Stimulated activated memory B cell treated with anti-CD40 and anti-IgM and Interleukin-4, amounts not matched to agents 10 μg/mL and 1 μg/mL and 100 μg/mL, for 72 hours (primary cell): Measurements from ENCODE around the gene NEUROD4.
A peak's percentile ranks its signal among the peaks of the same experiment; 100 is the strongest.
"Not testable (repeated sequence)": the region's sequence is repeated elsewhere in the genome, so short reads cannot be mapped to it uniquely, and the experiment has no call there.

Source experiments
- ATAC-seq: fragments of 150-1000 bp; cut with Tn5 transposase; 2 replicates; pipeline ENCODE4 v1.10.0; 2021
- H3K27ac Mint-ChIP-seq: one replicate; pipeline ENCODE4 v1.8.0; 2022; ENCODE audit warnings: mild to moderate bottlenecking, mixed read lengths
- H3K27me3 Mint-ChIP-seq: one replicate; pipeline ENCODE4 v1.8.0; 2022; ENCODE audit warnings: mixed read lengths
- H3K36me3 Mint-ChIP-seq: one replicate; pipeline ENCODE4 v1.8.0; 2022; ENCODE audit warnings: mixed read lengths
- H3K4me1 Mint-ChIP-seq: one replicate; pipeline ENCODE4 v1.8.0; 2022; ENCODE audit warnings: mixed read lengths
- H3K4me3 Mint-ChIP-seq: one replicate; pipeline ENCODE4 v1.8.0; 2022; ENCODE audit warnings: mild to moderate bottlenecking, moderate library complexity, mixed read lengths
- H3K9me3 Mint-ChIP-seq: one replicate; pipeline ENCODE4 v1.8.0; 2022; ENCODE audit warnings: mixed read lengths

NEUROD4 gene

GRCh38 chr12:55019784-55020183 lies at the start of gene NEUROD4:
NEUROD4 (plus strand) TSS chr12:55019974; CDS start chr12:55026440, 6,466 bp downstream.
- H3K4me1 Mint-ChIP-seq = peaks cover 14% of the 10 kb centered on the region
- H3K27ac Mint-ChIP-seq = no peak within 1 kb of the TSS
- no peak for ATAC-seq
- no peaks in the 10 kb centered on the region for H3K36me3 Mint-ChIP-seq
- no peaks in the 10 kb centered on the region for H3K9me3 Mint-ChIP-seq
- H3K27me3 Mint-ChIP-seq = peaks cover 51% of the 10 kb centered on the region
- H3K4me3 Mint-ChIP-seq = no peak within 1 kb of the TSS

- Mint-ChIP-seq H3K4me3 (no peak overlapping the region), H3K36me3 (peaks cover 69% of the 10 kb centered on the region), H3K27ac (no peak overlapping the region), H3K9me3 (no peaks in the 10 kb centered on the region), H3K4me1 (no peaks in the 10 kb centered on the region), H3K27me3 (no peaks in the 10 kb centered on the region)
- no peak for ATAC-seq
These were observed 49.0 kb upstream of the NEUROD4 start for GRCh38 chr12:54970741-54971140.

DNA sequence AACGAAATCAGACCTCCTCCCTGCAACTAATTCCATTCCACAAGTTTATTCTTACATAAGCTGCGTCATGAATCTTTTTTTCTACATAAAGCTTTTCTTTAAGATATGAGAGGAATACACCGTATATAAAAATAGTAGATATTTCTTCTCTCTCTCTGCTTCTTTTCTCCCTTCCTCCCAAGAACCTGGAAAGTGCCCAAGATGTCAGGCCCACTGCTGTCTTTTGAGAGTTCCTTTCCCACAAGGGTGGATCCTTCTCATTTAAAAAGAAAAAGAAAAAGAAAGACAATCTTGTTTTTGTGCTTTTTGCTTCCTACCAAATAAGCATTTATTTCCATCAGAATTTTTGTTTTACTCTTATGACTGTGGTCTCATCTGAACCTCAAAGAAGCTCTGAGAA lies 46.2 kb upstream of the NEUROD4 start:
- Mint-ChIP-seq H3K4me1 (peaks cover 8% of the 10 kb centered on the region), H3K36me3 (peaks cover 58% of the 10 kb centered on the region), H3K27me3 (no peaks in the 10 kb centered on the region), H3K27ac (no peak overlapping the region), H3K4me3 (no peak overlapping the region), H3K9me3 (no peaks in the 10 kb centered on the region)
- ATAC-seq = no peak

DNA sequence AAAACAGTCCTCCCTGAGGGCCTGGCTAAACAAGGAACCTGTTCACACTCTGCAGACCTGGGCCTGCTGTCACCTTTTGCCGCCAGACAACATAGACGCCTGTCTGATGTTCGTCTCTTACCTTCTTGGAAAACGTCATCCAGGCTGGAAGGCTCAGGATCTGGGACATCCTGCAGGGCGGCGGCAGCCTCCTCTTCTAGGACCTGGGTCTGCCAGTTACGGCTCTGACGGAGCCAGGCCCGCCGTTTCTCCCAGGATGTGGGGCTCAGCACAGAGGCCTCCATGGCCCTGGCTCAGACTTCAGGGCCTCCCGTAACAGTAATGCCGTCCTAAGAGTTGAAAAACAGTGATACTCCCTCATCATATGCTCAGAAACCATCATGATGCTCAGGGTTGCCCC lies 45.5 kb upstream of the NEUROD4 start:
- Mint-ChIP-seq H3K27me3 (no peaks in the 10 kb centered on the region), H3K9me3 (no peaks in the 10 kb centered on the region), H3K36me3 (peaks cover 66% of the 10 kb centered on the region), H3K27ac (no peak overlapping the region), H3K4me1 (peaks cover 14% of the 10 kb centered on the region), H3K4me3 (no peak overlapping the region)
- no peak for ATAC-seq

GRCh38 chr12:54975272-54975671 lies 44.5 kb upstream of the NEUROD4 start:
- peaks cover 75% of the 10 kb centered on the region for H3K36me3 Mint-ChIP-seq
- no peak overlapping the region for H3K27ac Mint-ChIP-seq
- ATAC-seq = no peak
- no peaks in the 10 kb centered on the region for H3K9me3 Mint-ChIP-seq
- no peaks in the 10 kb centered on the region for H3K27me3 Mint-ChIP-seq
- H3K4me3 Mint-ChIP-seq = no peak overlapping the region
- peaks cover 18% of the 10 kb centered on the region for H3K4me1 Mint-ChIP-seq

DNA sequence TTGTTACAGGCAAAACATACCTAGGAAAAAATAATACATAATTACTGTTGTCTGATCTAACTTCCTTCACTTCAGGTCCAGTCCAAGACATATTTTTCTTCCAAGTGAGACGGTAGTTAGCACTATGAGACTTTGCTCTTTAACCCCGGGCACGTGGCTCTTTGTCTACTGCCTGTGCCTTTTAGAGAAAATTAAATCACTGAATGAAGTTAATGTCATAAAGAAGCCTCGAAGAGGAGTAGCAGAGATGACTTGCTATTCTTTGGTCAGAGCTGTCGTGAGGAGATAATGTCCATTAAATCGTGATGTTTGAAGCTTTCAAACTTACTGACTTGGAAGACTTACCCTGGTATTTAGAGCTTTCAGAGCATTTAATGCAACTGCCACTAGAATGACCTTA lies 43.9 kb upstream of the NEUROD4 start:
- Mint-ChIP-seq H3K27me3 (no peaks in the 10 kb centered on the region), H3K9me3 (no peaks in the 10 kb centered on the region), H3K27ac (no peak overlapping the region), H3K4me1 (peaks cover 20% of the 10 kb centered on the region), H3K36me3 (peaks cover 76% of the 10 kb centered on the region), H3K4me3 (no peak overlapping the region)
- ATAC-seq = no peak

GRCh38 chr12:54977155-54977554 lies 42.6 kb upstream of the NEUROD4 start:
- H3K4me1 Mint-ChIP-seq = peaks cover 28% of the 10 kb centered on the region
- no peaks in the 10 kb centered on the region for H3K9me3 Mint-ChIP-seq
- no peak for ATAC-seq
- H3K27me3 Mint-ChIP-seq = no peaks in the 10 kb centered on the region
- H3K36me3 Mint-ChIP-seq = peaks cover 74% of the 10 kb centered on the region
- H3K27ac Mint-ChIP-seq = peak overlapping the region; percentile 28
- no peak overlapping the region for H3K4me3 Mint-ChIP-seq

GRCh38 chr12:54977857-54978256 lies 41.9 kb upstream of the NEUROD4 start:
- H3K36me3 Mint-ChIP-seq = peaks cover 74% of the 10 kb centered on the region
- no peak for ATAC-seq
- H3K4me3 Mint-ChIP-seq = no peak overlapping the region
- H3K27me3 Mint-ChIP-seq = no peaks in the 10 kb centered on the region
- no peaks in the 10 kb centered on the region for H3K9me3 Mint-ChIP-seq
- peaks cover 35% of the 10 kb centered on the region for H3K4me1 Mint-ChIP-seq
- H3K27ac Mint-ChIP-seq = no peak overlapping the region

DNA sequence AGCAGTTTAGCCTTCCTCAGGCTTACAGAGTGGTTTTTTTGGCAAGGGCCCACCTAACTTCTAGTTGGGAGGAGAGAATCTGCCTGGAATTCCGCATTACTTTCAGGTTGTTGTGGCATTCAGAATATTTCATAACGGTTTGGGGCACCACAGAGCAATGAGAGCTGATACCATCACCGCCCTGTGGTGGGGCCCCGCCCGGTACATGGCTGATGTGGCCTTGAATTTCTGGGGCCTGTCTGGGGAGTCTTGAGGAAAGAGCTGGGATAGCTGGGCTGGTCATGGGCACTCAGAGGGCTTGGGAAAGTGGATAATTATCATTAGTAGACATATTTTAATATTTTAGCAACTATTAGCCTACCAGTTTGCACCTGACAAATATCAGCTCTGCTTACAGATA lies 39.4 kb upstream of the NEUROD4 start:
- H3K27ac Mint-ChIP-seq = peak overlapping the region; percentile 41
- no peak for ATAC-seq
- H3K9me3 Mint-ChIP-seq = no peaks in the 10 kb centered on the region
- no peaks in the 10 kb centered on the region for H3K27me3 Mint-ChIP-seq
- H3K4me3 Mint-ChIP-seq = peak overlapping the region; percentile 30
- H3K4me1 Mint-ChIP-seq = peaks cover 60% of the 10 kb centered on the region
- peaks cover 60% of the 10 kb centered on the region for H3K36me3 Mint-ChIP-seq

DNA sequence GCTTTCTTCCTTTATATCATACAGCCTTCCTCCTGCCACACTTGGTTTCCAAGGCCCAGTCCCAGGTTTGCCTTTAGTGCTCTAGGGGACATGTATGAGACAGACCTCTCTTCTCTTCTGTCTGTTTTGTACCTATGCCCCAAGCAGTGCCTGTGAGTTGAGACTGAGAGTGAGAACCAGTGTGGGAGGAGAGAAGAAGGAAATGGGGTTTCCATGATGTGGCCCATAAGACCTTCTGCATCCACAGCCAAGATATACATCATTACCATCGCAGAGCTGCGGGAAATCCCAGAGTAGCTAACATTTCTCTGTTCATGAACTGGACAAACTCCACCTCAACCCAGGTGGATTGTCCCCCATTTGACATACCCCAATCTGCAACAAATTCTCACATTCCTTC lies 38.0 kb upstream of the NEUROD4 start:
- Mint-ChIP-seq H3K27me3 (no peaks in the 10 kb centered on the region), H3K4me3 (peak overlapping the region; percentile 77), H3K4me1 (peaks cover 64% of the 10 kb centered on the region), H3K36me3 (peaks cover 56% of the 10 kb centered on the region), H3K27ac (peak overlapping the region; percentile 87), H3K9me3 (no peaks in the 10 kb centered on the region)
- ATAC-seq = peak; percentile 75

DNA sequence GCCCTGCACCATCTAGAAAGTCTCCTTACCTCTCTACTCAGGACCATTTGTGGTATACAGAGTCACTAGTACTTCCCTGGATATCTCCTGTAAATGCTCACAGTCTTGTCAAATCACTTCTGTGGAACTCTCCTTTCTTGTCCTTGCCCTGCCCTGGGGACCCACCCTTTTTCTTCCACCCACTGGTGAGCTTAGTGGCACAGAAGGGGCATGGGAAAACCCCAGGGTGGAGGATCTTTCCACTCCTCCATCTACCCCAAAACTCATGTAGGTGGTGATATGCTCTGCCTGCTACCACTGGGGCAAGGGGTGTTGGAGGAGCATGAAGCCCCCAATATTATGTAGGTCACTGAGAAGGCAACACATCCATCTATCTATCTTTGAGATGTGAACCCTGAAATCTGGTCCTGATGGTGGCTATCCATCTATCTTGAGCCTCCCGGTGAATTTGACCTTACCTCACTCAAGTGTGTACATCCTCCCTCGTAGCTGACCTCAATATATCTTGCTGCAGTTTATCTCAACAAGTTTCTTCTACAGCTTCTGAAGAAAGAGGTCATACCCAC lies 36.2 kb upstream of the NEUROD4 start:
- Mint-ChIP-seq H3K27me3 (no peaks in the 10 kb centered on the region), H3K36me3 (peaks cover 49% of the 10 kb centered on the region), H3K9me3 (no peaks in the 10 kb centered on the region), H3K27ac (peak overlapping the region; percentile 87), H3K4me3 (peak overlapping the region; percentile 77), H3K4me1 (peaks cover 68% of the 10 kb centered on the region)
- no peak for ATAC-seq

- H3K27ac Mint-ChIP-seq = peak within 1 kb of the TSS; percentile 87
- peaks cover 37% of the 10 kb centered on the region for H3K36me3 Mint-ChIP-seq
These were observed 35.0 kb upstream of the NEUROD4 start, which contains the start of gene TESPA1 for GRCh38 chr12:54984658-54985376. TESPA1 (minus strand) TSS chr12:54984762; CDS start chr12:54974562, 10,200 bp downstream.

GRCh38 chr12:54986773-54987172 lies 33.0 kb upstream of the NEUROD4 start:
- peaks cover 21% of the 10 kb centered on the region for H3K36me3 Mint-ChIP-seq
- H3K9me3 Mint-ChIP-seq, H3K27me3 Mint-ChIP-seq, ATAC-seq, H3K4me3 Mint-ChIP-seq, H3K27ac Mint-ChIP-seq: not testable (repeated sequence)
- H3K4me1 Mint-ChIP-seq = peaks cover 82% of the 10 kb centered on the region

More at GRCh38 chr12:54984658-54985376, 35.0 kb upstream of the NEUROD4 start, which contains the start of gene TESPA1:
- H3K27me3 Mint-ChIP-seq = no peaks in the 10 kb centered on the region
- H3K4me3 Mint-ChIP-seq = peak within 1 kb of the TSS; percentile 77
- no peaks in the 10 kb centered on the region for H3K9me3 Mint-ChIP-seq
- peaks cover 68% of the 10 kb centered on the region for H3K4me1 Mint-ChIP-seq
- ATAC-seq = peak; percentile 97

DNA sequence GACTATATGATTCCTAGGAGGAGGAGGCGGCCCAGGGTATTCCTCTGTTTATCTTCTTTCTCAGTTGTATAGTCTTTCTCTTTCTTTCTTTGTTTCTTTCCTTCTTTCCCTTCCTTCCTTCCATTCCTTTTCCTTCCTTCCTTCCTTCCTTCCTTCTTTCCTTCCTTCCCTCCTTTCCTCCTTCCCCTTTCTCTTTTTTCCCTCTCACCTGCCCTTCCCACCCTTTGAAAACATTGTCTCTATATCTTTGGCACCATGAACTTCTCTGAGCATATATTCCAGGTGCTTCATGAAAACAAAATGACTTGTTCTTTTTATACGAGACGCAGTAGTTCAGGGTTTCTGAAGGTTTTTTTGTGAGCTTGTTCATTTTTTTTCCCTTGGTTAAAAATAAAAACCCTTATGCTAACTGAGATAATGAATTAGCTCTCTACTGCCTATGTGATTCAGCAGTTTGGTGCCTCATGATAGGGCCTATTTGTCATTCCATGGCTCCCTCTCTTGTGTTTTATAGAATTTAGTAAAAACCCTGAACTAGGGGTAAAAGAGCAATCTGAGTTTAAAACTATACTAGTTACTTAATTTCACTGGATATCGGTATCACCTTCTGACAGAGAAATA lies 32.1 kb upstream of the NEUROD4 start:
- Mint-ChIP-seq H3K9me3 (no peaks in the 10 kb centered on the region), H3K36me3 (peaks cover 11% of the 10 kb centered on the region), H3K27me3 (no peaks in the 10 kb centered on the region), H3K27ac (peak overlapping the region; percentile 98), H3K4me1 (peaks cover 77% of the 10 kb centered on the region), H3K4me3 (no peak overlapping the region)
- no peak for ATAC-seq

DNA sequence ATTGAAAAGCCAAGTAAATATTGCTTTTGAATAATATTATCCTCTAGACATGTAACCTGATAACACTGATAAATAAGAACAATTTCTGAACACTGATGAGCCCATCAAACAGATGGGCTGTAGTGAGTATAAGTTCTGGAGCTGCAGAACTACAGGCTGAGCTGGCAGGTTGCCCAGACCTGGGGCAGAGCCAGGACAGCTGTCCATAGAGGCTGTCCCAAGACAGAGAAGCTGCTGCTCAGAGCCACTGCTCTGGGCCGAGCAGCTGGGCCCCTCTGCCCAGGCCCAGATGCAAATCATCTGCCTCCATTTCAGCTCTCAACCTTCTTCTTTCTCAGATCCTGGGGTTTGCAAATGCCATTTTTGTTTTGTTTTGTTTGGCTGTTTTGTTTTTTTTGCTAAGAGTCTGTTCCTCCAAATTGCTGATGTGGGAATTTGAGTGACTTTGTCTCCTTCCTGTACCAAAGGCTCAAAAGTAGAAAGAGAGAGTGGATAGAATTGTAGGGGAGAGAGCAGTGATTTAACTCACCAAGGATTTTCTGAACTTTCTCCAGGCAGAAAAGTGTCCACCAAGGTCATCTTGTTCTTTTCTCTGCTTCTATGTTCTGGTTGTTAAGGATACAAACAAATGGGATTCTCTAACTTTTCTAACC lies 31.2 kb upstream of the NEUROD4 start:
- no peak overlapping the region for H3K4me3 Mint-ChIP-seq
- H3K27me3 Mint-ChIP-seq = no peaks in the 10 kb centered on the region
- peaks cover 4% of the 10 kb centered on the region for H3K36me3 Mint-ChIP-seq
- no peaks in the 10 kb centered on the region for H3K9me3 Mint-ChIP-seq
- H3K4me1 Mint-ChIP-seq = peaks cover 69% of the 10 kb centered on the region
- no peak for ATAC-seq
- H3K27ac Mint-ChIP-seq = peak overlapping the region; percentile 98
